Neural progenitor cell (in vitro differentiated cells): ENCODE results near the gene IGFL4. TPM values are rescaled to one million over a fixed set of nuclear protein-coding genes. Genes with fewer than 3 reads are reported as not detected.

ENCODE experiments used
- DNase-seq: peaks from one replicate; pipeline ENCODE4 v3.0.0-alpha.2; 2016; ENCODE audit warnings: low spot score
- H2AFZ ChIP-seq: fragments of 200-600 bp; sonication (generic); replicated peaks from 2 replicates; pipeline ENCODE4 v1.6.1; 2016; ENCODE audit warnings: antibody characterized with exemption
- H3F3A ChIP-seq: fragments of 200-600 bp; sonication (generic); 2 replicates; pipeline ENCODE4 v1.6.1; 2016; ENCODE audit warnings: antibody characterized with exemption, low read depth
- H3K27ac ChIP-seq: fragments of 200-600 bp; sonication (generic); 2 replicates; pipeline ENCODE4 v1.5.1; 2016; ENCODE audit warnings: mild to moderate bottlenecking
- H3K27me3 ChIP-seq: fragments of 200-600 bp; sonication (generic); 2 replicates; pipeline ENCODE4 v1.6.1; 2016; ENCODE audit warnings: mild to moderate bottlenecking, moderate library complexity
- H3K36me3 ChIP-seq: fragments of 200-600 bp; sonication (generic); 2 replicates; pipeline ENCODE4 v1.5.1; 2016
- H3K4me1 ChIP-seq: fragments of 200-600 bp; sonication (generic); 2 replicates; pipeline ENCODE4 v1.6.1; 2016; ENCODE audit warnings: mixed run types
- H3K4me2 ChIP-seq: fragments of 200-600 bp; sonication (generic); 2 replicates; pipeline ENCODE4 v1.6.1; 2016
- H3K4me3 ChIP-seq: fragments of 200-600 bp; sonication (generic); 2 replicates; pipeline ENCODE4 v1.5.1; 2016
- H3K79me2 ChIP-seq: fragments of 200-600 bp; sonication (generic); 2 replicates; pipeline ENCODE4 v1.6.1; 2016; ENCODE audit warnings: low read depth
- H3K9ac ChIP-seq: fragments of 200-600 bp; sonication (generic); 2 replicates; pipeline ENCODE4 v1.6.1; 2016
- H3K9me3 ChIP-seq: fragments of 200-600 bp; sonication (generic); 2 replicates; pipeline ENCODE4 v1.5.1; 2016; ENCODE audit warnings: low read depth
- H4K20me1 ChIP-seq: fragments of 200-600 bp; sonication (generic); 2 replicates; pipeline ENCODE4 v1.6.1; 2016; ENCODE audit warnings: low read depth
- H3K27ac Mint-ChIP-seq: 3 replicates; pipeline ENCODE4 v1.8.0; 2021; ENCODE audit warnings: mixed read lengths
- H3K27me3 Mint-ChIP-seq: 2 replicates; pipeline ENCODE4 v1.8.0; 2022; ENCODE audit warnings: low read depth, mild to moderate bottlenecking, inconsistent platforms, moderate library complexity, mixed read lengths; ENCODE audit not compliant: insufficient read depth
- H3K36me3 Mint-ChIP-seq: 3 replicates; pipeline ENCODE4 v1.8.0; 2021; ENCODE audit warnings: mixed read lengths
- H3K4me1 Mint-ChIP-seq: 3 replicates; pipeline ENCODE4 v1.8.0; 2021; ENCODE audit warnings: mixed read lengths
- H3K4me3 Mint-ChIP-seq: 3 replicates; pipeline ENCODE4 v1.8.0; 2021; ENCODE audit warnings: mild to moderate bottlenecking, moderate library complexity, mixed read lengths
- H3K9me3 Mint-ChIP-seq: 3 replicates; pipeline ENCODE4 v1.8.0; 2020; ENCODE audit warnings: mixed read lengths
- EZH2 ChIP-seq: fragments of 200-600 bp; sonication (generic); IDR thresholded peaks from 2 replicates; pipeline ENCODE4 v1.6.1; 2017; ENCODE audit warnings: antibody characterized with exemption, mild to moderate bottlenecking, moderate library complexity
- EZH2phosphoT487 ChIP-seq: fragments of 200-600 bp; sonication (generic); IDR thresholded peaks from 2 replicates; pipeline ENCODE4 v1.6.1; 2017; ENCODE audit warnings: antibody characterized with exemption
- total RNA-seq: library from RNA; depleted of rRNA; stranded (reverse); fragments of >200 nt; gene quantifications from 2 replicates; pipeline ENCODE4 v1.2.3, GENCODE V29; 2015; ENCODE audit warnings: low replicate concordance
- TF ChIP-seq, protein P1 (sequence below): fragments of 200-600 bp; sonication (generic); IDR thresholded peaks from 2 replicates; pipeline ENCODE4 v1.5.1; 2017; ENCODE audit warnings: antibody characterized with exemption, mild to moderate bottlenecking

Gene IGFL4
- total RNA-seq, 1 donor from 2014 or later: 0.21 TPM

DNA sequence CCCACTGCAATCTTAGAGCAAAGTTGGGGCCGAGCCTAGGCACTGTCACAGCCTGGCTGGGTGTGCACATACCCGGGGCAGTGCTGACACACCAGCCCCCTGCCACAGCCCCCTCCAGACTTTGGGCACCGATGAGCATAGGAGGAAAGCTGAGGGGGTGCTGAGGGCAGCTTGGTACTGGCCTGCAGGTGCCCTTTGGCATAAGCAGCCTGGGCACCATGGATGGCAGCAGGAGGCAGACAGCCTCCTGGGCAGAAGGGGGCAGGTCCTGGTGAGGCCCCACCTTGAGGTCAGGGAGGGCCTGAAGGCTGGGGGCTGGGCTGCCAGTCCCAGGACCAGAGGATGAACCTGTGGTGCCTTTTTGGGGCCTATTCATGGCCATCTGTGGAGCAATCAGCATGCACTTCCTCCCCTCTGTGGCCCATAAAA lies 8.2 kb downstream of the IGFL4 start:
- H3K4me3 Mint-ChIP-seq: no peak overlapping the region
- Histone ChIP-seq H3K4me2 (no peak overlapping the region), H4K20me1 (no peaks in the 10 kb centered on the region), H3F3A (peaks cover 8% of the 10 kb centered on the region), H3K4me3 (no peak overlapping the region), H3K9me3 (no peaks in the 10 kb centered on the region), H3K36me3 (no peaks in the 10 kb centered on the region), H3K27ac (no peak overlapping the region), H3K4me1 (no peaks in the 10 kb centered on the region), H3K27me3 (no peaks in the 10 kb centered on the region), H2AFZ (no peak overlapping the region), H3K9ac (no peak overlapping the region), H3K79me2 (no peaks in the 10 kb centered on the region)
- peaks cover 8% of the 10 kb centered on the region for H3K9me3 Mint-ChIP-seq
- no peak overlapping the region for H3K27ac Mint-ChIP-seq
- no peak for DNase-seq
- peaks cover 18% of the 10 kb centered on the region for H3K4me1 Mint-ChIP-seq
- TF ChIP-seq EZH2: no peak
- no peak for TF ChIP-seq EZH2phosphoT487
- TF ChIP-seq, protein P1, sequence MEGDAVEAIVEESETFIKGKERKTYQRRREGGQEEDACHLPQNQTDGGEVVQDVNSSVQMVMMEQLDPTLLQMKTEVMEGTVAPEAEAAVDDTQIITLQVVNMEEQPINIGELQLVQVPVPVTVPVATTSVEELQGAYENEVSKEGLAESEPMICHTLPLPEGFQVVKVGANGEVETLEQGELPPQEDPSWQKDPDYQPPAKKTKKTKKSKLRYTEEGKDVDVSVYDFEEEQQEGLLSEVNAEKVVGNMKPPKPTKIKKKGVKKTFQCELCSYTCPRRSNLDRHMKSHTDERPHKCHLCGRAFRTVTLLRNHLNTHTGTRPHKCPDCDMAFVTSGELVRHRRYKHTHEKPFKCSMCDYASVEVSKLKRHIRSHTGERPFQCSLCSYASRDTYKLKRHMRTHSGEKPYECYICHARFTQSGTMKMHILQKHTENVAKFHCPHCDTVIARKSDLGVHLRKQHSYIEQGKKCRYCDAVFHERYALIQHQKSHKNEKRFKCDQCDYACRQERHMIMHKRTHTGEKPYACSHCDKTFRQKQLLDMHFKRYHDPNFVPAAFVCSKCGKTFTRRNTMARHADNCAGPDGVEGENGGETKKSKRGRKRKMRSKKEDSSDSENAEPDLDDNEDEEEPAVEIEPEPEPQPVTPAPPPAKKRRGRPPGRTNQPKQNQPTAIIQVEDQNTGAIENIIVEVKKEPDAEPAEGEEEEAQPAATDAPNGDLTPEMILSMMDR: no peak
- peaks cover 8% of the 10 kb centered on the region for H3K27me3 Mint-ChIP-seq
- peaks cover 1% of the 10 kb centered on the region for H3K36me3 Mint-ChIP-seq

DNA sequence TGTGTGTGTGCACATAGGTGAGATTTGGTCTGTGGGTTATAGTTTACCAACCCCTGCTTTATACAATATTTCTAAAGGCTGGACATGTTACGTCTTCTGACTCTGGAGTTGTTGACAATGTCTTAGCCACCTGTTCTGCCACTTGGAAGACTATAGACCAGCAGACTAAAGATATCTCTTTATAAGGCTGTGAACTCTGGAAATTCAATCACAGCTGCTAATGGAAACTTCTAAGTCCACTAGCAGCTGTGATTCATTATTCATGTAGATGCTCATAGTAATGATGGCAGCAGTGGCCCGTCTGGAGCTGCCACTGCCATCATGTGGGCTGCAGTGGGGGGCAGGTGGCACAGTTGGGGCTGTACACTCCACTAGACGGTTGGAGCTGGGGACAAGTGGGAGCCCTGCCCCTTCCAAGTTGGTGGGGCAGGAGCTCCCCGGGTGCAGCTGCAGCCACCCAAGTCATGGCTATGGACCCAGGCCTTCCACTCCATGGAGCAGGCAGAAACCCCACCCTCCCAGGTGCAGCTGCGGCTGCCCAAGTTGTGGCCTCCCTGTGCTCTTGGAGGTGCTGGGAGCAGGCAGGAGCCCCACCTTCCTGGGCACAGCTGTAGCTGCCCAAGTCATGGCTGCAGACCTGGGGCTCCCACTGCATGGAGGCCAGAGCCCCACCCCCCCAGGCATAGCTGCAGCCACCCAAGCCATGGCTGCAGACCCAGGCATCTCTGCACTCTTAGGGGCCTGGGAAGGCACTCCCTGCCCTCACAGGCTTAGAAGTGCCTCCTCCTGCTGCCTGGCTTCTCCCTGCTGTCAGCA lies 8.8 kb downstream of the IGFL4 start:
- H4K20me1 ChIP-seq: no peaks in the 10 kb centered on the region
- H3K27ac ChIP-seq: no peak overlapping the region
- no peak for TF ChIP-seq EZH2phosphoT487
- no peak for TF ChIP-seq EZH2
- TF ChIP-seq, protein P1: no peak
- H3K4me3 ChIP-seq: no peak overlapping the region
- no peaks in the 10 kb centered on the region for H3K4me1 ChIP-seq
- Mint-ChIP-seq H3K4me3 (no peak overlapping the region), H3K4me1 (peaks cover 18% of the 10 kb centered on the region), H3K9me3 (peaks cover 1% of the 10 kb centered on the region), H3K27me3 (peaks cover 8% of the 10 kb centered on the region), H3K27ac (no peak overlapping the region), H3K36me3 (peaks cover 1% of the 10 kb centered on the region)
- no peaks in the 10 kb centered on the region for H3K79me2 ChIP-seq
- no peaks in the 10 kb centered on the region for H3K36me3 ChIP-seq
- DNase-seq: no peak
- no peak overlapping the region for H3K4me2 ChIP-seq
- no peak overlapping the region for H3K9ac ChIP-seq
- no peaks in the 10 kb centered on the region for H3K9me3 ChIP-seq
- peaks cover 5% of the 10 kb centered on the region for H3F3A ChIP-seq
- H2AFZ ChIP-seq: no peak overlapping the region
- H3K27me3 ChIP-seq: no peaks in the 10 kb centered on the region

DNA sequence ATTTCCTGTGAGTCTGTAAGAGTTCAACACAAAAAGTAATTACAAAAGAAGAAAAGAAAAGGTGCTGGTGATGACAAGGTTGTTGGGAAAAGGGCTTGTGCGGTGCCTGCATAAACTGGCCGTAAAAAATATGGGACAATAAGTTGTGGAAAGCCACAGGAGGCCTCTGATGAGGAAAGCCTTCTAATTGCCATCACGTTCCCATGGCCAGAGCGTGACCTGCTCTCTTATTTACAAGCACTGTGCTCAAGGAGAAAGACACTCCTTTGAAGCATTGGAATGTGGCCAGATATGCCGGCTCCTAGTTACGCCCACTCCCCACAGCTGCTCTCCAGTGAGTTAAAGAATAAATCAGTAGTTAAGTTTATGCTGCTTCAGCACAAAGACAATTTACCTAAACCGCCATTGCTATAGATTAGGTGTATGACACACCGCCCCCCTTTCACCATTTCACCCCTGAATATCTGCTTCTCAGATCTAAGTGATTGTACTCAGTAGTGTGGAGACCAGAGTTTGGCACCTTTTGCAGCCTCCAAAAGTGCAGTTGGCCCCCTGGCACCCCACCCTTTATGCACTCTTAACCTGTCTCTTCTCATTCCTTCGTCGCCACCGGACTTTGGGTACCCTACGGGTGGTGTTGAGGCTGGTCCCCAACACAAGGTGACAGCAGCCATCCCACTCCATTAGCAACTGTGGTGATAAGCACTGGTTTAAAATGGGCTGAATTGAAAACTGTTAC lies 9.8 kb downstream of the IGFL4 start:
- DNase-seq: no peak
- Mint-ChIP-seq H3K4me1 (peaks cover 18% of the 10 kb centered on the region), H3K36me3 (peaks cover 1% of the 10 kb centered on the region), H3K4me3 (no peak overlapping the region), H3K27ac (peak overlapping the region; percentile 34), H3K9me3 (peaks cover 3% of the 10 kb centered on the region), H3K27me3 (peaks cover 8% of the 10 kb centered on the region)
- Histone ChIP-seq H3F3A (no peaks in the 10 kb centered on the region), H3K4me3 (no peak overlapping the region), H3K4me2 (no peak overlapping the region), H3K79me2 (no peaks in the 10 kb centered on the region), H3K9ac (no peak overlapping the region), H3K4me1 (no peaks in the 10 kb centered on the region), H3K9me3 (no peaks in the 10 kb centered on the region), H3K36me3 (no peaks in the 10 kb centered on the region), H4K20me1 (no peaks in the 10 kb centered on the region), H3K27ac (no peak overlapping the region), H2AFZ (no peak overlapping the region), H3K27me3 (no peaks in the 10 kb centered on the region)
- TF ChIP-seq EZH2phosphoT487 (no peak), EZH2 (no peak)
- TF ChIP-seq, protein P1: no peak
